GM12878 (cell line): ENCODE measurements around the gene LAD1. TPM values are rescaled to one million over a fixed set of nuclear protein-coding genes. Genes with fewer than 3 reads are reported as not detected.

ENCODE experiments used
- ATAC-seq: fragments of 200-7000 bp; cut with Tn5 transposase; 3 replicates; pipeline ENCODE4 v1.9.1; 2020; ENCODE audit warnings: mild to moderate bottlenecking, moderate library complexity
- BruUV-seq: library from RNA; stranded (reverse); fragments of 400-500 nt; replicated peaks from 2 replicates; lab custom pipeline; 2021; lab: Mats Ljungman, UMichigan
- CTCF ChIA-PET: fragments of 300-600 bp; sonication (Branson Sonifier 250); formaldehyde crosslinking; extraction: SDS; loops from one replicate; lab custom pipeline; 2021; ENCODE audit warnings: inconsistent platforms; lab: Yijun Ruan, JAX
- POLR2A ChIA-PET: fragments of 350-600 bp; formaldehyde crosslinking; extraction: SDS; loops from one replicate; lab custom pipeline; 2021; ENCODE audit warnings: inconsistent platforms; lab: Charles Lee
- RAD21 ChIA-PET: fragments of 300-600 bp; sonication (Branson Sonifier 250); formaldehyde crosslinking; loops from one replicate; lab custom pipeline; 2023; ENCODE audit warnings: antibody characterized with exemption; ENCODE audit not compliant: unreplicated experiment; lab: Charles Lee
- SMC1A ChIA-PET: fragments of 300-600 bp; sonication (Branson Sonifier 250); formaldehyde crosslinking; loops from one replicate; lab custom pipeline; 2023; ENCODE audit not compliant: unreplicated experiment, uncharacterized antibody; lab: Charles Lee
- DNase-seq: peaks from one replicate; pipeline ENCODE4 v3.0.0-alpha.2; 2011; ENCODE audit warnings: low read depth, low spot score
- FAIRE-seq: peaks from 3 replicates; lab custom pipeline; 2011; peaks lifted over from hg19 to GRCh38; lab: Jason Lieb, UNC
- H2AFZ ChIP-seq: 2 replicates; pipeline ENCODE4 v1.6.0; 2011; ENCODE audit warnings: low read depth, low read length, control low read depth; ENCODE audit not compliant: control insufficient read depth
- H3K27ac ChIP-seq: 2 replicates; pipeline ENCODE4 v1.5.1; 2011; ENCODE audit warnings: control low read depth; ENCODE audit not compliant: control insufficient read depth, insufficient read depth
- H3K27me3 ChIP-seq, 2 experiments: replicated peaks in 1 of 2; 2 replicates each; pipeline versions ENCODE4 v1.6.0 to v1.6.1; 2011; ENCODE audit warnings: low read length in 1 of 2; ENCODE audit not compliant: control insufficient read depth in 2 of 2, insufficient read depth in 2 of 2
- H3K36me3 ChIP-seq, 2 experiments: 2 replicates each; pipeline ENCODE4 v1.5.1; 2011; ENCODE audit warnings: low read length in 1 of 2; ENCODE audit not compliant: control insufficient read depth in 2 of 2, insufficient read depth in 2 of 2
- H3K4me1 ChIP-seq: 2 replicates; pipeline ENCODE4 v1.6.1; 2011; ENCODE audit warnings: mild to moderate bottlenecking, low read length, moderate library complexity, mixed read lengths; ENCODE audit not compliant: control insufficient read depth, insufficient read depth
- H3K4me2 ChIP-seq: 2 replicates; pipeline ENCODE4 v1.6.0; 2011; ENCODE audit warnings: control low read depth; ENCODE audit not compliant: control insufficient read depth, insufficient read depth
- H3K4me3 ChIP-seq: fragments of 200-600 bp; sonication (generic); 2 replicates; pipeline ENCODE4 v1.5.1; 2016
- H3K79me2 ChIP-seq: 2 replicates; pipeline ENCODE4 v1.6.0; 2011; ENCODE audit warnings: low read length; ENCODE audit not compliant: control insufficient read depth, insufficient read depth
- H3K9ac ChIP-seq: 2 replicates; pipeline ENCODE4 v1.8.0; 2011; ENCODE audit warnings: low read length, control low read depth, mixed read lengths; ENCODE audit not compliant: control insufficient read depth, insufficient read depth
- H3K9me3 ChIP-seq: replicated peaks from 3 replicates; pipeline ENCODE4 v1.5.1; 2011; ENCODE audit warnings: mild to moderate bottlenecking, low read length; ENCODE audit not compliant: control insufficient read depth, insufficient read depth
- H4K20me1 ChIP-seq: 2 replicates; pipeline ENCODE4 v1.6.0; 2011; ENCODE audit not compliant: control insufficient read depth, insufficient read depth
- BMI1 ChIP-seq: fragments of 450-650 bp; IDR thresholded peaks from 2 replicates; pipeline ENCODE4 v1.6.1; 2016; ENCODE audit warnings: mild to moderate bottlenecking, moderate library complexity, borderline replicate concordance
- CEBPB ChIP-seq, 2 experiments: fragments of 150-350 bp in 1 of 2; IDR thresholded peaks; 2 replicates each; pipeline ENCODE4 v1.6.1; 2012 to 2014; ENCODE audit warnings: low read depth in 2 of 2, low read length in 2 of 2, borderline replicate concordance in 1 of 2, inconsistent platforms in 1 of 2
- CREM ChIP-seq: IDR thresholded peaks from 2 replicates; pipeline ENCODE4 v1.6.1; 2014; ENCODE audit warnings: antibody characterized with exemption, low read depth
- NFXL1 ChIP-seq: fragments of 450-650 bp; IDR thresholded peaks from 2 replicates; pipeline ENCODE4 v1.6.1; 2017; ENCODE audit warnings: antibody characterized with exemption, mild to moderate bottlenecking, borderline replicate concordance
- POLR2A ChIP-seq: IDR thresholded peaks from 2 replicates; pipeline ENCODE4 v1.6.1; 2011; ENCODE audit warnings: low read depth, mild to moderate bottlenecking, low read length
- RAD21 ChIP-seq: IDR thresholded peaks from 2 replicates; pipeline ENCODE4 v1.6.1; 2011; ENCODE audit warnings: mild to moderate bottlenecking, low read depth, low read length, moderate library complexity; ENCODE audit not compliant: insufficient read depth
- RELB ChIP-seq: fragments of 450-650 bp; IDR thresholded peaks from 2 replicates; pipeline ENCODE4 v1.6.1; 2017; ENCODE audit warnings: low read depth, mild to moderate bottlenecking, moderate library complexity
- SPI1 ChIP-seq: IDR thresholded peaks from 2 replicates; pipeline ENCODE4 v1.6.1; 2011; ENCODE audit warnings: low read depth, mild to moderate bottlenecking, low read length, moderate library complexity, borderline replicate concordance; ENCODE audit not compliant: insufficient read depth
- YBX1 ChIP-seq: fragments of 450-650 bp; IDR thresholded peaks from 2 replicates; pipeline ENCODE4 v1.6.1; 2016; ENCODE audit warnings: antibody characterized with exemption
- ZNF24 ChIP-seq: fragments of 450-650 bp; IDR thresholded peaks from 2 replicates; pipeline ENCODE4 v1.6.1; 2017; ENCODE audit warnings: antibody characterized with exemption, mild to moderate bottlenecking
- WGBS: methylation state at CpG from one replicate; pipeline ENCODE4 v1.1.6; 2016; ENCODE audit warnings: low lambda C conversion rate; ENCODE audit not compliant: insufficient replicate concordance, insufficient coverage; ENCODE audit errors: missing lambda C conversion rate; 5-methylcytosine and 5-hydroxymethylcytosine counted together
- in situ Hi-C: fragments of 300-500 bp; cut with MboI; formaldehyde crosslinking; loops from 9 replicates; pipeline ENCODE4 v1.14.3; 2018; ENCODE audit warnings: mixed read lengths
- intact Hi-C: fragments of 100-400 bp; cut with micrococcal nuclease; formaldehyde crosslinking; loops from one replicate; pipeline ENCODE4 v1.14.2; 2022; ENCODE audit not compliant: unreplicated experiment
- polyA plus RNA-seq, 11 experiments: library from polyadenylated mRNA; depleted of rRNA in 4 of 11; unstranded in 6 of 11; stranded (reverse) in 5 of 11; fragments of >200 nt; fragmentation: Nextera tagmentation in 4 of 11; fragmentation: Illumina TruSeq in 1 of 11; extraction: Ambion mirVana in 4 of 11; extraction: Trizol in 1 of 11; gene quantifications; 1 replicate in 1 of 11; 2 replicates in 10 of 11; pipeline versions ENCODE4 v1.2.1 to v1.2.3, GENCODE V29; 2011 to 2016; ENCODE audit warnings: inconsistent platforms in 2 of 11, missing spikeins in 2 of 11, low read depth in 1 of 11
- total RNA-seq, 4 experiments: library from RNA; depleted of rRNA in 3 of 4; stranded (reverse); fragments of >200 nt in 3 of 4; fragmentation: Illumina TruSeq in 1 of 4; extraction: Trizol in 1 of 4; gene quantifications; 2 replicates each; pipeline versions ENCODE4 v1.2.1 to v1.2.3, GENCODE V29; 2013 to 2021
- TF ChIP-seq, protein P1 (sequence below): fragments of 450-650 bp; IDR thresholded peaks from 2 replicates; pipeline ENCODE4 v1.6.1; 2018; ENCODE audit warnings: borderline replicate concordance, mild to moderate bottlenecking; ENCODE audit not compliant: partially characterized antibody
- TF ChIP-seq, protein P2 (sequence below): fragments of 450-650 bp; IDR thresholded peaks from 2 replicates; pipeline ENCODE4 v1.6.1; 2017; ENCODE audit warnings: antibody characterized with exemption, mild to moderate bottlenecking, moderate library complexity

Gene LAD1
- total and polyA plus RNA-seq, 10 of the 15 experiments (the other 5 are each of a cell fraction or from before 2014, with no cell fraction given) = 0.05 to 0.48 (median 0.32) TPM; not detected in 3

DNA sequence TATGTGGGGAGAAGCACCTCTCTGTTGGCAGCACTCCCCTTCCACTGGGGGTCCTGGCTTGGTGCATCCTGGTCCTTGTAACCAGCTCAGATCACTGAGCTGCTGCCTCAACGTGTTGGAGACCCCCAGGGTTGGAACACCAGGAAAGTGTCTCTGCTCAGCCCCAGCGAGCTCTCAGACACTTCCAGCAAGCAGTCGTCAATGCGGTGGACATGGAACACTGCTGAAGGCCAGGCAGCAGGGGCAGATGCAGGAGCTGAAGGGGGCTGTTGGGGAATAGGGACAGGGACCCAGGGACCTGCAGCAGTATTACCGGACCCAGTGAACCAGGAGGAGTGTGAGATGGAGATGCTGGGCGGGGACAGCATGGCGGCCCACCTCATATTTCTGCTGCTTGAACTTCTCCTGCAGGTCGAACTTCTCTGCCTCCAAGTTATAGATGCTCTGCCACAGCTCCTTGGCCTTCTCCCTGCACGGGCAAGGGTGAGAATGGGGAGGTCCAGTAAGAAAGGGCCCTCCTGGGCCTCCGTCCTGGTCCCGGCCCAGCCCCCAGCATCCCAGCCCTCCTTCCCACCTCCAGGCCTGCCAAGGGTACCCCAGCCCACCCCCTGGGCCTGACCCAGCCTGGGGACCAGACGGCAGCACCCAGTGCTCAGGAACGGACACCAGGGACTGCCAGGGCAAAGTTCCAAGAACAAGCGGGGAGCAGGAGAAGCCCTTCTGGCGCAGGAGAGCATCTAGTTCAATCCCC, 38.0 kb downstream of the LAD1 start:
- H2AFZ ChIP-seq = no peak overlapping the region
- H3K27ac ChIP-seq = no peak overlapping the region
- no peaks in the 10 kb centered on the region for H3K4me1 ChIP-seq
- CTCF ChIA-PET = interaction anchor here (0.9 to 3.6 kb wide), 9 partner anchors 12 to 403 kb away, joined by 3 to 36 read pairs (median 7); no protein-coding TSS in a partner anchor
- peaks cover 1 to 4% of the 10 kb centered on the region in 2 experiments for H3K27me3 ChIP-seq
- in situ Hi-C loops = no loop called here
- H3K4me2 ChIP-seq = no peak overlapping the region
- BruUV-seq = no TSS peak
- no peaks in the 10 kb centered on the region for H3K79me2 ChIP-seq
- H4K20me1 ChIP-seq = no peaks in the 10 kb centered on the region
- H3K4me3 ChIP-seq = no peak overlapping the region
- no peak for FAIRE-seq
- peak; percentile 15; the same call in 1 of the 3 replicates for ATAC-seq
- SMC1A ChIA-PET = interaction anchor here (1.0 to 2.3 kb wide), 4 partner anchors 12 to 106 kb away, joined by 3 to 11 read pairs (median 6); no protein-coding TSS in a partner anchor
- RAD21 ChIA-PET = interaction anchor here (0.8 to 1.6 kb wide), 3 partner anchors 12 to 48 kb away, joined by 3 to 6 read pairs (median 3); no protein-coding TSS in a partner anchor
- no peaks in the 10 kb centered on the region for H3K9me3 ChIP-seq
- WGBS = 25% methylated on average over 14 of the region's 15 CpGs
- H3K36me3 ChIP-seq = no peaks in the 10 kb centered on the region
- intact Hi-C loops = loop anchor here (1.0 to 10.0 kb wide), 2 partner anchors 107 to 276 kb away; no protein-coding TSS in a partner anchor
- no peak for DNase-seq
- no peak overlapping the region for H3K9ac ChIP-seq
- TF ChIP-seq SPI1 = no peak
- no peak for TF ChIP-seq CEBPB (IDR thresholded peaks at IDR 0.05; ENCODE audit: borderline replicate concordance in 1 of 2, low read depth in 2 of 2, low read length in 2 of 2)
- no peak for TF ChIP-seq ZNF24
- no peak for TF ChIP-seq CREM
- TF ChIP-seq NFXL1 = no peak
- TF ChIP-seq, protein P1, sequence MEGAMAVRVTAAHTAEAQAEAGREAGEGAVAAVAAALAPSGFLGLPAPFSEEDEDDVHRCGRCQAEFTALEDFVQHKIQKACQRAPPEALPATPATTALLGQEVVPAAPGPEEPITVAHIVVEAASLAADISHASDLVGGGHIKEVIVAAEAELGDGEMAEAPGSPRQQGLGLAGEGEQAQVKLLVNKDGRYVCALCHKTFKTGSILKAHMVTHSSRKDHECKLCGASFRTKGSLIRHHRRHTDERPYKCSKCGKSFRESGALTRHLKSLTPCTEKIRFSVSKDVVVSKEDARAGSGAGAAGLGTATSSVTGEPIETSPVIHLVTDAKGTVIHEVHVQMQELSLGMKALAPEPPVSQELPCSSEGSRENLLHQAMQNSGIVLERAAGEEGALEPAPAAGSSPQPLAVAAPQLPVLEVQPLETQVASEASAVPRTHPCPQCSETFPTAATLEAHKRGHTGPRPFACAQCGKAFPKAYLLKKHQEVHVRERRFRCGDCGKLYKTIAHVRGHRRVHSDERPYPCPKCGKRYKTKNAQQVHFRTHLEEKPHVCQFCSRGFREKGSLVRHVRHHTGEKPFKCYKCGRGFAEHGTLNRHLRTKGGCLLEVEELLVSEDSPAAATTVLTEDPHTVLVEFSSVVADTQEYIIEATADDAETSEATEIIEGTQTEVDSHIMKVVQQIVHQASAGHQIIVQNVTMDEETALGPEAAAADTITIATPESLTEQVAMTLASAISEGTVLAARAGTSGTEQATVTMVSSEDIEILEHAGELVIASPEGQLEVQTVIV = no peak
- no peak for TF ChIP-seq RAD21
- no peak for TF ChIP-seq YBX1
- TF ChIP-seq POLR2A = no peak
- TF ChIP-seq, protein P2, sequence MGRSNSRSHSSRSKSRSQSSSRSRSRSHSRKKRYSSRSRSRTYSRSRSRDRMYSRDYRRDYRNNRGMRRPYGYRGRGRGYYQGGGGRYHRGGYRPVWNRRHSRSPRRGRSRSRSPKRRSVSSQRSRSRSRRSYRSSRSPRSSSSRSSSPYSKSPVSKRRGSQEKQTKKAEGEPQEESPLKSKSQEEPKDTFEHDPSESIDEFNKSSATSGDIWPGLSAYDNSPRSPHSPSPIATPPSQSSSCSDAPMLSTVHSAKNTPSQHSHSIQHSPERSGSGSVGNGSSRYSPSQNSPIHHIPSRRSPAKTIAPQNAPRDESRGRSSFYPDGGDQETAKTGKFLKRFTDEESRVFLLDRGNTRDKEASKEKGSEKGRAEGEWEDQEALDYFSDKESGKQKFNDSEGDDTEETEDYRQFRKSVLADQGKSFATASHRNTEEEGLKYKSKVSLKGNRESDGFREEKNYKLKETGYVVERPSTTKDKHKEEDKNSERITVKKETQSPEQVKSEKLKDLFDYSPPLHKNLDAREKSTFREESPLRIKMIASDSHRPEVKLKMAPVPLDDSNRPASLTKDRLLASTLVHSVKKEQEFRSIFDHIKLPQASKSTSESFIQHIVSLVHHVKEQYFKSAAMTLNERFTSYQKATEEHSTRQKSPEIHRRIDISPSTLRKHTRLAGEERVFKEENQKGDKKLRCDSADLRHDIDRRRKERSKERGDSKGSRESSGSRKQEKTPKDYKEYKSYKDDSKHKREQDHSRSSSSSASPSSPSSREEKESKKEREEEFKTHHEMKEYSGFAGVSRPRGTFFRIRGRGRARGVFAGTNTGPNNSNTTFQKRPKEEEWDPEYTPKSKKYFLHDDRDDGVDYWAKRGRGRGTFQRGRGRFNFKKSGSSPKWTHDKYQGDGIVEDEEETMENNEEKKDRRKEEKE = no peak
- no peak for TF ChIP-seq RELB
- no peak for TF ChIP-seq BMI1
- POLR2A ChIA-PET = interaction anchor here (0.5 kb wide), 1 partner anchor 572 kb away, joined by 3 read pairs; no protein-coding TSS in a partner anchor
